GM19324 (cell line): ENCODE results near the gene CYBC1.
"Not testable (repeated sequence)": the region's sequence is repeated elsewhere in the genome, so short reads cannot be mapped to it uniquely, and the experiment has no call there.

Experiments
- ATAC-seq: cut with Tn5 transposase; IDR thresholded peaks from one replicate; pipeline ENCODE4 v1.9.1; 2021; ENCODE audit warnings: mild to moderate bottlenecking, moderate library complexity; ENCODE audit not compliant: unreplicated experiment, low FRiP score

Gene CYBC1

DNA sequence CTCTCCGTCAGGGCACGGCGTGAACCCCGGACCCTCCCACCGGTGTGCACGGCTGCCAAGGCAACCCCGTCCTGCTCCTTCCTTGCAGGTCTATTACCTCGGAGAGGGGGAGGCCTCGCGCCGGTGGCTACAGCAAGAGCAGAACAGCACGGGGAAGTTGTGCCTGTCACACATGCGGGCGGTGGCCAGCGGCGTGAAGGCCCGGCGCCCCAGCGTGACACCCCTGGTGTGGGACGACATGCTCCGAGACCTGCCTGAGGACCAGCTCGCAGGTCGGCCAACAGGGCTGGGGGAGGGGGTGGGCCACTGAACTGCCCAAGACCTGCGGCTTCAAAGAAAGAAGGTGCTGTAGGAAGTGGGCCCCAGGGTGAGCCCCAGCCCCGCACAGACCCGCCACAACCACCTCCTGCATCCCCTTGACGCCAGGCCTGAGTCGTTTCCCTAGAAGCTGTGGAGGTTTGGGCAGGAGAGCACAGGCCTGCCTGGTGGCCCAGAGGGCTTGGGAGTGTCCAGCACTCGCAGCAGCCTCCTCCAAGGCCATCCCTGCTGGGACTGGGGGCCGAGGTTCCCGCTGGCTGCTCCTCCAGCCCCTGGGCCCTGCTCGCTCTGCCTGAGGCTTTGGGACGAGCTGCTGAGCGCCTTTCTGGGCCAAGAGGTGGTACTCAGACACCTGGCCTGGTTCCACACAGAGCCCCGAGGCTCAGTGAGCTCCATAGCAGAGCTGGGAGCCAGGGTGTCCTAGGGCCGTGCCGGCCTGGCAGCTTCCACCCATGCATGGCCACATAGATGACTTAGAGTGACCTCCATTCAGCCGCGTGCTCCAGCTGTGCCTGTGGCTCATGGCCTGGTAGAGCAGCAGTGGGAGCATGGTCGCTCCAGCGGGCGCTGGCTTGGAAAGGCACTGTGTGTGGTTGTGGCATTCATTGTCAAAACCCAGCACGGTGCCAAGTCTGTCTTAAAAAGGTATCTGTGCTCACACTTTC, 14.7 kb downstream of the CYBC1 start:
- no peak for ATAC-seq

- no peak for ATAC-seq
These were observed 15.4 kb downstream of the CYBC1 start for GRCh38 chr17:82435103-82435502.

DNA sequence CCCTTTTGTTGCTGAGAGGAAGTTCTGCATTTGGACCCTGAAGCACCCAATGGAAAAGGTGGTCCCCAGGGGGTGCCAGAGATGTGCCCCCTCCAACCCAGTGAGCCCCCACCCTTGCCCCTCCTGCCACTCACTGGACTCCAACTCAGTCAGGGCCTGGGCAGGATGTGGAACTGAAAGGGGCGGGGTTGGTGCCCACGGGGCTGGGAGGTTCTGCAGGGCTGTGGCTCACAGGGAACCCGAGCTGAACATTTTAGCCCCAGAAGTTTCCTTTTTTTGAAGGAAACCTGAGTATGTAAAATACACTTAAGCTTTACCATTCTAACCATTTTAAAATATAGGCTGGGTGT, 16.4 kb downstream of the CYBC1 start:
- no peak for ATAC-seq

DNA sequence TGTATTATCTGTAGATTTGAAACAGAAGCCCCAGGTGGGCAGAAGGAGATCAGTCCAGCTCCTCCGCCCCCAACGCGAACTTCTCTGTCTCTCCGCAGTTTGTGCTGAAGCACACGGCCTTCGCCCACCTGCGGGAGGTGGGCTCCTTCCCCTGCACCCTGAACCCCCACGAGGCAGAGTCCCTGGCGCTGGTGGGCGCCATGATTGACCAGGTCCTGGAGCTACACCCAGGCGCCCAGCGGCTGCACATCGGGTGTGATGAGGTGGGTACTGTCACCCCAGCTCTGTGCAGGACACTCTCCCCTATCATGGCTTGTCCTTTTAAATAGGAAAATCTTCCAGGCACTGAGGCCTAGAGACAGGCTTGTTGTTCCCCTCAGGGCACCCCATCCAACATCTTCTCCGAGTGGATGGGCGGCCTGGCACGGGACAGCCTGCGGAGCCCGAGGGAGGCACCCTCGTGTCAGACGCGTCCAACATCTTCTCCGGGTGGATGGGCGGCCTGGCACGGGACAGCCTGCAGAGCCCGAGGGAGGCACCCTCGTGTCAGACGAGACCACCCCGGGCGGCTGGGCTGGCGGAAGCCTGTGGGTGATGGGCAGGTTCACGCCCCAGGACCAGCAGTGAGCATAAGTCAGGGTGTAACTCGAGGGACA, 16.9 kb downstream of the CYBC1 start:
- ATAC-seq, result no peak

DNA sequence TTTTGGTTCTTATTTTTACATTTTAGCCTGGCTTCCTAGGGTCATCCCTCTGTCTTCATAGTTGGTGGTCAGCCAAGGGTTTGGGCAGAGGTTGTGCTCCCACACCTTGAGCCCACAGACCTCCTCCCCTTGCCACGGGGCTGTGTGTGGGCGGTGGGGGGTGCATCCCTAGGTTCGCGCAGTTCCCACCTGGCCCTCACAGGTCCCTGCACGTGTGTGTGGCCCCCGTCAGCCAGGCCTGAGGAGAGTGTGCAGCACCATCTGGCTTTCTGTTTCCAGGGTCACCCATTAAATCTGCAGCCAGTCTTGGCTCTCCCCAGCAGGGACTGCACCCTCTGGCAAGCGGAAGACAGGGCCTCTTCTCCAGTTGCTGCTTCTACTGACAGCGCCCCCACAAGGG, 18.5 kb downstream of the CYBC1 start:
- ATAC-seq, result no peak

DNA sequence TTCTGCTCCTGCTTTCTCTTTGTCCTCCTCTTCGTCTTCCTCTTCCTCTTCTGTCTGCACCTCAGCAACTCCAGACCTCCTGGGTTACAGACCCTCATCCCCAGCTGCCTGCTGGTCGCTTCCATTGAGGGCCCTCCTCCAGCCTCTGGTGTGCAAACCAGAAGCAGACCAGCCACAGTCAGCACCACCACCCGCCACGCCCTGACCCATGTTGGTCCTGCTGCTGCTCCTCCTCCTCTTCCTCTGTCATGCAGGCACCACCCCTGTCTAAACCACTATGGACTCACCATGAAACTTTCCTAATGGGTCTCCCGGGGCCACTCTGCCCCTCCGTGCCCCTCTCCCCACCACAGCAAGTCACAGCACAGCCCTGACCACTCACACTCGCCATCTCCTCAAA, 20.7 kb downstream of the CYBC1 start:
- ATAC-seq, result no peak

- no peak for ATAC-seq
These were observed 22.0 kb downstream of the CYBC1 start for GRCh38 chr17:82428546-82428945.

- ATAC-seq, result no peak
These were observed 25.7 kb downstream of the CYBC1 start for GRCh38 chr17:82424863-82425159.

- no peak for ATAC-seq
These were observed 26.3 kb downstream of the CYBC1 start for GRCh38 chr17:82424001-82424862.

- ATAC-seq, result no peak
These were observed 31.0 kb downstream of the CYBC1 start for GRCh38 chr17:82419540-82419939.

GRCh38 chr17:82418001-82418986, 32.3 kb downstream of the CYBC1 start, which contains the start of the genes HEXD and OGFOD3:
Gene HEXD, plus strand, starts transcription at chr17:82418347. Its CDS starts 1,453 bp downstream, at chr17:82419800.
Gene OGFOD3, minus strand, starts transcription at chr17:82418586. Its CDS starts 101 bp downstream, at chr17:82418485.
- peak; percentile 91 for ATAC-seq

DNA sequence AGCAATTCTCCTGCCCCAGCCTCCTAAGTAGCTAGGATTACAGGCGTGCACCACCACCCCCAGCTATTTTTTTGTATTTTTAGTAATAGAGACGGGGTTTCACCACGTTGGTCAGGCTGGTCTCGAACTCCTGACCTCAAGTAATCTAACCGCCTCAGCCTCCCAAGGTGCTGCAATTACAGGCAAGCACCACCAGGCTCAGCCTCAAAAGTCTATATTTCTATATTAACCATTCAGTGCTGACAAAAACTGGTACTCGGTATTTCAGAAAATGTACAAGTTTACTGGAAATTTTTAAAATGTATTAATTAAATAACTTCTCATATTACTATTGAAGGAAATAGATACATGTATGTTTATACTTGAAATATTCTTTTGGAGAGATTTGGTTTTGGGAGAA, 33.8 kb downstream of the CYBC1 start:
- ATAC-seq, result no peak

DNA sequence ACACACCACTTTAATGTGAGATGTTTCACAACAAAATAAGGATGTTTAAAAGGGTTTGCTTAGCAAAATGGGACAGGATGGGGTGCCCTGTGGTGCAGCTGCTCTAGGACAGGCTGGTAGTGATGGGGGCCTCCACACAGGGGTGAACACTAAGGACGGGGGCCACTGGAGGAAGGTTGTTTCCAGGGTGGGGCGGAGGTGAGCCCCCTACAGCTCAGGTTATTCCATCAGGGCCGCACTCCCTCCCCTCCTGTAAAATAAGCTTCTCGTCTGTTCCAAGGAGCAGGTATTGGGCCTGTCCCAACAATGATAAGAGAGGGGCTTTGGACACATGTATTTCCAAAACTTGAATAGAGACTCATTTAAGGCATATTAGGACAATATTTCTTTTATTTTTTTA, 34.3 kb downstream of the CYBC1 start:
- ATAC-seq, result no peak

- ATAC-seq, result no peak
These were observed 34.8 kb downstream of the CYBC1 start for GRCh38 chr17:82415786-82416185.

GRCh38 chr17:82415336-82415735, 35.2 kb downstream of the CYBC1 start:
- no peak for ATAC-seq

DNA sequence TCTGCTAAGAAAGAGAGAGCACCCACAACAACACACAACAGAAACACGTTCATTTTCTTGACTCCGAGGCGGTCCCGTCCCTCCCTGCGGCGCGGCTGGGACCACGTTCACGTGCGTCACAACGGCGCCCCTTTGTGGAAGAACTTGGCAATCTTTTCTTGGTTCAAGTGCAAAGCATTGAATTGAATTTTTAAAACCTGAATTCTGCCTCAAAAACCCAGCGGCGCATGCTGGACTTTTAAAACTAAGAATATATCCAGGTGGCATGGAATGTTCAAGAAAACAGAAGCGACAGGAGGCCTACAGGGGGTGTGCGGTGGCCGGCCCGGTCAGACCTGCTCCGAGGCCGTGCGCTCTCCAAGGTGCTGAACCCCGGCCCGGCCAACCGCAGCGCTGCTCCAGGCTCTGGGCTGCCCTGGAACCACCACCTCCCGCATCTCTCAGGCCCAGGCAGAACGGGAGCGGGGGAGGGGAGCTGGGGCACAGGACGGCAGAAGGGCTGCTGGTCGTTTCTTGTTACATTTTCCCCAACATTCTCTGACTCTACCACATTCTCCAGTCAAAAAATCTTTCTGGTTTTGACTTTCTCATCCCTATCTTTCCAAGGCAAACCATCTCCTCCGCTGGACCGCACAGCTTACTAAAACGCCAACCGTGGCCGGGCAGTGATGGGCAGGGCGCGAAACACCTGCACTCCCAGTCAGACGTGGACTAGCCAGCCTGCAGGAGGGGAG, 35.8 kb downstream of the CYBC1 start:
- no peak for ATAC-seq

GRCh38 chr17:82412535-82413520, 37.7 kb downstream of the CYBC1 start:
- no peak for ATAC-seq

DNA sequence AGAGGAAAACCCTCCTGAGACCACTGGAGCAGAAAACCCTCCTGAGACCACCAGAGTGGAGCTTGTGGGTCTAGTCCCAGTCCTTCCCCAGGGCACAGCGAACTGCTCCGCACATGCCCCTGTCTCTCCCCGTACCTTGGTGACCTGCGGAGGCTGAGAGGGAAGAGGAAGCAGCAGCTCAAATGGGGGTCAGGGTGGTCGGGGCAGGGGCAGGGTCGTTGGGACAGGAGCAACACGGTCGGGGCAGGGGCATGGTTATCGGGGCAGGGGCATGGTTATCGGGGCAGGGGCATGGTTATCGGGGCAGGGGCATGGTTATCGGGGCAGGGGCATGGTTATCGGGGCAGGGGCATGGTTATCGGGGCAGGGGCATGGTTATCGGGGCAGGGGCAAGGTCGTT, 38.5 kb downstream of the CYBC1 start:
- not testable (repeated sequence) for ATAC-seq
